Activated T-cell treated with anti-CD3 and anti-CD28 coated beads, Interleukin-2, amount 50 U/mL, for 48 hours (primary cell): ENCODE data around the gene PLXNA2.

Source experiments
- DNase-seq, 2 experiments: peaks; one replicate each; pipeline ENCODE4 v3.0.0-alpha.2; 2020

The PLXNA2 gene

DNA sequence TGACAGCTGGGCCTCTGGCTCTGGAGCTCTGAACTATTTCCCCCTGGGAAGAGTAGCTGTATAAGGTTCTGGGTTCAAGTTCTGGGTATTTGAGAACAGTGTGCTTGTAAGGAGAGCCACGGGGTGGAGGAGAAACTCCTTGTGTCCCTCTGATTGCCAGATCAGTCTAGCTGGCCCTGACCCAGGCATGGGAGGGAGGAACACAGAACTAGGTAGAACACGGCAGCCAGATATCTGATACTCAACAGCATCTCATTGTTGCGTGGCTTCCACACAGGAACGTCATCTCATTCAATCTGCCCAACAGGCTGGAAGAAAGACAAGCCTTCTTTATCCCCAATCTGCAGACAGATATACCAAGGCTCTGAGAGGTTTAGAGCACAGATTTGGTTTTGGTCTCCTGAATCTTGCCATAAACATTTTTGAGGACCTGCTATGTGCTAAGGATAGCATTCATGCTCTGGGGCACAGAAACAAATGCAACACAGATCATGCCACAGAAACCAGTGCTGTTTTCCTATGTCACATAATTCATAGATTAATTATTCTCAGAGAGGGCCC, 83.8 kb downstream of the PLXNA2 start:
- no peak for DNase-seq

DNA sequence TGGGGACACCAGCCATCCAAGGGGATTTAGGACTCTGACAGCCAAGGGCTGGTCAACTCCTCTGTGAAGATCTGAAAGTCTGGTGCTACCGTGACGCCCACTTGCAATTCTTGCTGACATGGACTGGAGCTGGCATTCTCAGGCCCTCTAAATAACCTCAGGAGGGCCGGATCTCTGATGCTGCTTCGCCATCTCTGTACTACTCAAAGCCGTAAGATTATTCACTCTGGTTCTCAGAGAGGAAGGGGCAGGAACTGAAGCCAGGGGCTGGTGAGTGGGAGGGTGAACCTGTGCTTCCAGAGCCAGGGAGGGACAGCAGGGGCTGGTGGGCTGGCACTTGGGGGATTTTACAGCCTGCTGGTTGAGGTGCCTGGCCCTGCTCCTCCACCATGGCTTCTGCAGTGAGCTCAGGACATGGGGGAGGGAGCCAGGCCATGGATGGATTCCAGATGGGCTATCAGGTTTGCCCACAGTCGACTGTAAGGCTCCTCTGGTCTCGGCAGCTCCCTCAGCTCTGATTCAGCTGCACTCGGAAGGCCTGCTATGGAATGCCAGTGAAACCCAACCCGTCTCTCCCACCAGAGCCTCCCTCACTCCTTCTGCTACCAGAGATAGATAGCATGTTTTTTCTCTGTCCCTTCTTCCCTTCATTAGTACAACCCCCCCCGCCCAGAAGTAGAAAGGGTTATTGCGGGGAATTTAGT, 84.5 kb downstream of the PLXNA2 start:
- no peak for DNase-seq

DNA sequence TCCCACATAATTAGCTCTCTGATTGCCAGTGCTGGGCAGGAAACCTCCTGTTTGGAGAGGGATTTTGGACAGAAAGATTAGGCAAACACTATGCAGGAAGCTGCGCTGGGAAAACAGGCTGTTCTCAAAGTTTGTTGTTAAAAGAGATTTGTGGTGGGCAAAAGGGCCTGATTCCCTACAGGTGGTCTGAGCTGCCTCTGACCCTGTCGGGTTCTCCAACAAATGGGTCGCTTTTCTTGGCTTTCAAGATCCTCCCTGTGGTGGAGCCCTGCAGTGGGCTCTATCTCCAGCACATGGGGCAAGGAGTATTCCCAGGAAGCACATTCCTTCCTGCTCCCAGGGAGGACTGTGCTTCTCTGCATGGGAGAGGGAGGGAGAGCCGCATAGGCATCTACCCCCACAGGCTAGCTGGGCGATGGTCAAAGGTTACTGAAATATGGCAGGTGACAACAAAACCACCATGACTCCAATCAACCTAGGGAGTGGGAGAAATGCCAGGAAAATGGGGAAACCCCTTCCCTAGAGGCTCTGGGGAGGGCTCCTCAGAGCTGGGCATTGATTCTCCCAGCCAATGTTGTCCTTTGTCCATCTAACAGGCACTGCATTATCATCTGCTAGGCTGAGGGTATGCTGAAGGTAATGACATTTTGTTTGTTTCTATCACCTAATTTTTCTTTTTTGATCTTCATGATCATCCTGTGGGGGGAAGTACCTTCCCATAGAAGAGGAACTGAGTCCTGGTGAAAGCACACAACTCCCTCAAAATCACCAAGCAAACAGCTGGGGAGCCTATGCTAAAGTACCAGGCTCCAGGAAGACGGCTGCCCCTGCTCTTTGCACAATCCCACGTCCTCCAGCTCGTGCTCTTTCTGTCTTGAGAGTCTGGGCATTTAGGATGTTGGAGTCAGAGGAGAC, 85.3 kb downstream of the PLXNA2 start:
- no peak for DNase-seq

DNA sequence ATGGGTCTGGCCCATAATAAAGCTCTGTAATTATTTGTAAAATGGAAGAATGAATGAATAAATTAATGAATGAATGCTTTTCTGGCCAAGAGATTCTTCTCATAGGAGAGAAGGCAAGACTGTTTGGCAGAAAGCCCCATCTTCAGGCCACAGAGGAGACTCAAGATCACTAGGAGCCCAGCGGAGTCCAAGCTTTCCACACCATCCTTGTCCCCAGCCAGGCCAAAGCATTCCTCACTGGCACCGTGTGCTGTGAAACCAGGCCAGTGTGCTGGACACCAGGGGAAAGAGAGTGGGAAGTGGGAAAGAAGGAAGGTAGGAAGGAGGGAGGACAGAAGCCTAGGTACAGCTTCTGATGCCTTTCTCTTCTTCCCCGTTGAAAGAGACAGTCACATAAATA, 86.4 kb downstream of the PLXNA2 start:
- no peak for DNase-seq

DNA sequence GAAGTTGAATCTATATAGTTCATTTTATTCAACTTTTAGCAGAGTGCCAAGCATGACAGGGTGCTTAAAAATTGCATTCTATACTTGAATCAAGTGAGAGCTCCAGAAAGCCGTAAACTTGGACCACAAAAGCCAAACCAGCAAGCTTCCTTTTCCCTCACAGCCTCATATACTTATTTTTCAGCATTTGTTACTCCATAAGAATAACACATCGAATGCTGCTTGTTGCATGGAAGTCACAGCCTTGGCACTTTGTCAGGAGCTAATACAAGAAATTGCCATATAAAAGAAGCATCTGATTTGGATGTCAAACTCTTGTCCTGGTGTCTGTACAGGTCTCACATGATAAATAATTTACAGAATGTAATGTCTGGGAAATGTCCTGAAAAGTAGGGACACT, 87.4 kb downstream of the PLXNA2 start:
- no peak for DNase-seq

DNA sequence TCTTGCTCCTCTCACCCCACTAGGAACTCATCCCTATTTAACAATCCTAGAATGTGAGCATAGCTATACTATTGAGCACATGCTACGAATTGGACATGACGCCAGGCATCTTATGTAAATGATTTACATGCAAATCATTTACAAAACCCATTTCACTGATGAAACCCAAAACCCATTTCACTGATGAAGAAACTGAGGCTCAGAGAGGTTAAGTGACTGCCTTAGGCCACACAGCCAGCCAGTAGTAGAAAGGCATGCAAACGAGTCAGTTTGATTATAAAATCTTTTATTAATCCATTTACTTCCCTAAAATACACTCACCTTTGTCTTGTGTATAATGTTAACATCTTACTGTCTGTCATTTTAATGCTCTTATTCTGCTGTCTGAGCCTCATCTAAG, 87.9 kb downstream of the PLXNA2 start:
- DNase-seq: no peak

DNA sequence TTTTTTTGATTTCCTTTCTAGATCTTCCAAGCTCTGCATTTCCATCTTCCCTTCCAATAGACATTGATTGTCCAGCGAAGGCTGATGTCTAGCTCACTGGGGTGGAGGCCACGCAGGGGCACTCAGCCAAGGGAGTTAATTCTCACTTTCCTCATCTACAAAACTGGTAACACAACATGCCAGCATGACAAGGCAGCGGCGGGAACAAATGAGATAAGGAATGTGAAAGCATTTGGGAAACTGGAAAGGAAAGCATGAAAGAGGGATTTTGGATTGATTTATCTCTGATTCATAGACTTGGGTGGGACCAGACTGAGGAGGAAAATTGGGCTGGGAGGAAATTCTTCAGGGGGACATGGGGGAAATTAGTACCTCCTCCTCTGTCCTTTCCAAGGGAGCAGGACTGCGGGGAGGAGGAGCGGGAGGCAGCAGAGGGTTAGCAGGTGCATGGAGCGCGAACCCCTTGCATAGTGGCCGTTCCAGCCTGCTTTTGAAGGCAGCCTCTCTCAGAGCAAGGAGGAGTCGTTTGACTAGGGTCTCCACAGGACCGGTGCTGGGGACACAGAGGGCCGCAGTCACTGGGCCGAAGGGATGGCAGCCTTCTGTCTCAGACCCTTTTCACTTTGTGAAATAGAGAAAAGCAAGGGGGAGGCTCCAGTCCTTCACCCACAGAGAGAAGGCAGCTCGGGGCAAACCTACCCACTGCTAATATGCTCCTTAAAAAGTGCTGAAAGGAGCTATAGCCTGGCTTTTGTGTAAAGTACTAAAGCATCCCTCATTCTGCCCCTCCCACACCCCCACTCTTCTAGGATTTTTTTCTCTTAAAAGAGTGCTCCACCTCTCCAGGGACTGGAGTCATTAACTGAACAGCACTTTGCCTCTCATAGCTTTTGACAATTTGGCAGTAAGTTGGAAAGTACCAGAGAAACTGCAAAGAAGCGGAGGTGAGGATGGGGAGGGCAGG, 89.2 kb downstream of the PLXNA2 start:
- DNase-seq: no peak

DNA sequence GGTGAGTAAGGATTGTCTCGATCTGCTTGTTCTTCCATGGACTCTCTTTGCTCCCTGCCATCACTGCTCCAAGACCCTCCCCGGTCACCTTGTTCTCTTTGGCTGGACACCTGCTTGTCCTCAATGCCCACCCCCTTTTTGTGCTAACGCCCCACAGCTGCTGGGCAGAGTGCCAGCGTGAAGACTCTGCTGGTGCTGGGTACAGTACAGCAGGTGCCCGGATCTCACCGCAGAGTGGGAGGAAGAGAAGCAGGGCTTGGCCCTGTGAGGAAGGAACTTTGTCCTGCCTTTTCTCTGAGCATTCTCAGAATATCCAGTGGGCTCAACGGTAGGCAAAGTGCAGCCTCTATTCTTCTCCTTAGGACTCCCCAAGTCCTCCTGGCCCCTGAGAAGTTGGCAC, 90.1 kb downstream of the PLXNA2 start:
- no peak for DNase-seq

DNA sequence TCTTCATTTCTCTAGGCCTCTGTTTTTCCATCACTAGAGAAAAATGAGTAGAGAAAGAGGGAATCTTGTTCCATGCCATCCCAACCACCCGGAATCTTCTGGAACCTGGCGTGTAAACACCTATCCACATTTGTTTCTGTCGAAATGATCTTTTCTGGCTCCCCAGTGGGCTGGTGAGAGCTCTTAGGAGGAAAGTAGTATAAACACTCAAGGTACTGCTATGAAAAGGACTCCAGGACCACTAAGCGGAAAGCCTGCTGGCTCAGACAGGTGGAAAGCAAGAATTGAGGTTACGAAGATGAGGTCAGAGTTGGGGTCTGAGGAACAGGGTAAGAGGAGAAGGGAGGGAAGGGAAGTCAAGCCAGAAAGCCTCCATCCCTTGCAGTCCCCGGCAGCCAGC, 90.8 kb downstream of the PLXNA2 start:
- DNase-seq: no peak

DNA sequence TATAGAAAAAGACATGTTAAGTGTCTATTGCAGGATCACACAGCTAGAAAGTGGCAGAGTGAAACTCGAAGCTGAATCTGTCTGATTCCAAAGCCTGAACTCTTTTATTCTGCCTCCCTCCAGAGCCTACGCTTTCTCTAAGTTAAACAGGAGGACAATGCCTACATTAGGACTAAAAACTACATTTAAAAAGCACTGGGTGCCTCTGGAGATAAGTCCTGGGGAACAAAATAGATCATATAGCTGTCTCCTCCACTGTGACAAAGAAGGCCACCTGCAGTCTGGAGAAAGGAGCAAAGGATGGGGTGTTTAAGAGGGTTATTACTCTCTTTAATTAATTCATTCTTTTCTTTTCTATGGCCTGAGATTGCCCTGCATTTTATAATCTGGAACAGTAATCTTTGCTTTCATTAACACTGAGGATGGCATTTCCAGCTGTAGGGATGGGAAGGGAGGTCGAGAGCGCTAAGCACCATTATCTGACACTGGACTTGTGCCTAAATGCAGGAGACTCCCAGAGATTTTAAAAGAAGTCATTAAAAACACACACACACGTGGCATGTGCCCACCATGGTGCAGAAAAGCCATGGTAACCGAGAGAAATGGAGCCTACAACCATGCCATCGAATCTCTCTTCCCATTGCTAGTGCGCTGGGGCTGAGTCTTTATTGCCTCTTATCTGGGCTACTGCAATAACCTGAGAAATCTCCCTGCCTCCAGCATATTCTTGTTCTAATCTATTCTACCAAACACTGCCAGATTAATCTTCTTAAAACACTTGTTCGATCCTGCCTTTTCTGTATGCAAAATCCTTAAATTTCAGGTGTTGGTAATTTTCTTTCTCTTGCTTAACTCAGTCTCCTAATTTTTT, 92.2 kb downstream of the PLXNA2 start:
- no peak for DNase-seq

DNA sequence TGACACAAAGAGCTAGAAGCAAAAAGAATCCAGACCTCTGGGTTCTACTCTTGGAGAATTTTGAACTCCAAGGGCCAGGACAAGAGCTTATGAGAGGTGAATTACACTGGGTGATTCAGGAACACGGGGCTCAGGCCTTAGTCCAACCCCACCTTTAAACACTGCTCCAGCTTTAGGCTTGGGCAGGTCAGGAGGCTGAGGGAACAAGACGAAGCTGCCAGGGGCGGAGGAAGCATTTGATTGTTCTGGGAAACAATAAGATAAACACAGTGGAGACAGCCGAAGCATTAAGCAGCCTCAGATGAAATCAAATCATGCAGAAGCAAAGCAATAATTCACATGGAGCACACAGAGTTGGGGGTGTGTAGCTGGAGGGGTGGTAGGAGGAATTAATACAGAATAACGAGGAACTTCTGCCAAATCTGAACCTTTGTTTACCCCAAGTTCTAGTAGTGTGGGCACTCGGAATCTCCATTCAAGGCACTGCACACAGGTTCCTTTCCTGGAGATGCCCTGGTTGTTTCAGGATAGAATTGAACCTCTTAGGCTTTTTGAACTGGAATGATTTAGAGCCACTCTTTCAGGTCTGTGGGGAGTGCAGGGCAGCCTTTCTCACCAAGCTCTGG, 93.2 kb downstream of the PLXNA2 start:
- no peak for DNase-seq

DNA sequence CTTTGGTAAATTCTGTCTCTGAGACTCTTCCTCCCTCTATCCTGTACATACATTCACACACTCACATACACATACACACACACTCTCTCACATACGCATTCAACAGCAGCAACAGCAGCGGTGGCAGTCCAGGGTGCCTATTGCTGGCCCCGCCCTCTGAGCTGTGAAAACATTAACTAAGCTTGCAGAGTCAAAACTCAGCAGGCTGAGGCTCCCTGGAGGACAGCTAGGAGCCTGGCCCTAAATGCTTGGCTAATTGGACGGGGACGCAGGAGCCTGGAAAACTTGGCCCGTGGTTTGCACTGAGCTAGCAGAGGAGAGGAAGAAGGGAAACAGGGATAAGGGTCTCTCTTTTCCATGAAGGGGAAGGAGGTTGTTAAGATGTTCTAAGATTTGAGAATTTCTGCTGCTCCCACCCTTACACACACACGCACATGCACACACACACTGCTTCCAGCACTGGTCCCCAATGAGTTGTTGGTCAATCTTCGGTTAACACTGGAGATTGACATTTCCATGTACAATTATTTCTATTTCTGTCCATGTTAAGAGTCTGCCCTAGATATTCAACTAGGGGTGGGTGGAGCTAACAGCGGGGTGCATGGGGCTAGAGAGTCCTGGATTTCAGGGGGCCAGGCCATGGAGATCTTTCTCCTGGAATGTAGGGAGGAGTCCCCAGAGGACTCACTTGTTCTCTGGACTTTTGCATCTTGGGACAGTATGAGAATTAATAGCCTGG, 94.2 kb downstream of the PLXNA2 start:
- no peak for DNase-seq

DNA sequence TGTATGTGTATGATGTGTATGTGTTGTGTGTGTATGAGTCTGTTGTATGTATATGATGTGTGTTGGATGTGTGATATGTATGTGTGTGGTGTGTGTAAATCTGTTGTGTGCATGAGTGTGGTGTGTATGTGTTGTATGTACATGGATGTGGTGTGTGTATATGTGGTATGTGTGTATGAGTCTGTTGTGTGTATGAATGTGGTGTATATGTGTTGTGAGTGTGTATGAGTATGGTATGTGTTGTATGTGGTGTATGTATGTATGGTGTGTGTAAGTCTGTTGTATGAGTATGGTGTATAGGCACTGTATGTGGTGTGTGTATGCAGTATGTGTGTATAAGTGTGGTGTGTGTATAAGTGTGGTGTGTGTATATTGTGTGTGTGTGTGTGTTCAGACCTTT, 95.0 kb downstream of the PLXNA2 start:
- DNase-seq: no peak

DNA sequence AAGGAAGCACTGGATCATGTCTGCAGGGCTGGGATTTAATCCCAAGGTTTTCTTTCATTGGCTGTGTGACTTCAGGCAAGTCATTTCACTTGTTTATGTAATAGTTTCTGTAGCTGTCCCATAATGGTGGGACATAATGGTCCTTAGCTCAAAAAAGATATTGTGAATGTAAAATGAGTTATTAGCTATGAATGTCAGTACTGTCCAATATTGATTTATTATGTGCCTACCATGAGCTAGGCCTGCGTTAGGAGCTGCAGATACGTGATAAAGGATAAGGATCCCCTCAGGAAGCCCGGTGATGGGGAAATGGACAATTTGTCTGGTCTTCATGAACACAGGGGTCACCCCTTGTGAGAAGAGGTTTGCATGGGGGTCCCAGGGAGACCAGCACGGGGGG, 95.8 kb downstream of the PLXNA2 start:
- DNase-seq: no peak

DNA sequence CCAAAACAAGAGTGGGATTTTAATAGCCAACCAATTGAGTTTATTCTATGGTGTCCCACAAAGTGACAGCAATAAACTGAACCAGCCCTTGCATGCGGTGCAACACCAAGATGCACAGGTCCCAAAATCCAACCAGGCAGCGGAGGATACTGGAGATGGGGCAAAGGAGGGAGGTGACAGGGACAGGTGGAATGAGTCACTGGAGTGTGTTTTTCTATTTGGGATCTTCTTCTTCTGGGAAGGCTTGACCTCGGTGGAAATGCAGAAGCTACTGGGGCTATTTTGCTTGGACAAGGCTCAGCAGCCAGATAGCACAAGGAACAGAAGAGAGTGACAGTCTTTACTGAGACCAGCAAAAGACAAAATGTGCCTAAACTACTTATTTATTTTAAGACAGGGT, 97.5 kb downstream of the PLXNA2 start:
- DNase-seq: no peak

DNA sequence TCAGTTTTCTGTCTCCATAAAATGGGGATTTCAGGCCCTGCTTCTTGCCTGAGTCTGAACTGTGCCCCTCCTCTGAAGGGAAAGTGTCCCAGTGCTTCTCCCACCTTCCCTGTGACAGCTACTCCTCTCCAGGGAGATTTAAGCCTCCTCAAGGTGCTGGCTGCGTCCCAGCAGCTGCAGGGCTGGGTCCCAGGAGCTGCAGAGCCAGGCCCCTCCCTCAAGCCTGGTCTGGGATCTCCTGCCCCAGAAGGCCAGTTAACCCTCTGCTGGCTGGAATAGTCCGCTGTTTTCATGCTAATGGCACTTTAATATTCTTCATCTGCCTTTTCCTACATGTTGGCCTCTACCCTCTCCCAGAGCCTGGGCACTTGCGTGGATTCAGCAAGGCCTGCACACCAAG, 99.0 kb downstream of the PLXNA2 start:
- no peak for DNase-seq

DNA sequence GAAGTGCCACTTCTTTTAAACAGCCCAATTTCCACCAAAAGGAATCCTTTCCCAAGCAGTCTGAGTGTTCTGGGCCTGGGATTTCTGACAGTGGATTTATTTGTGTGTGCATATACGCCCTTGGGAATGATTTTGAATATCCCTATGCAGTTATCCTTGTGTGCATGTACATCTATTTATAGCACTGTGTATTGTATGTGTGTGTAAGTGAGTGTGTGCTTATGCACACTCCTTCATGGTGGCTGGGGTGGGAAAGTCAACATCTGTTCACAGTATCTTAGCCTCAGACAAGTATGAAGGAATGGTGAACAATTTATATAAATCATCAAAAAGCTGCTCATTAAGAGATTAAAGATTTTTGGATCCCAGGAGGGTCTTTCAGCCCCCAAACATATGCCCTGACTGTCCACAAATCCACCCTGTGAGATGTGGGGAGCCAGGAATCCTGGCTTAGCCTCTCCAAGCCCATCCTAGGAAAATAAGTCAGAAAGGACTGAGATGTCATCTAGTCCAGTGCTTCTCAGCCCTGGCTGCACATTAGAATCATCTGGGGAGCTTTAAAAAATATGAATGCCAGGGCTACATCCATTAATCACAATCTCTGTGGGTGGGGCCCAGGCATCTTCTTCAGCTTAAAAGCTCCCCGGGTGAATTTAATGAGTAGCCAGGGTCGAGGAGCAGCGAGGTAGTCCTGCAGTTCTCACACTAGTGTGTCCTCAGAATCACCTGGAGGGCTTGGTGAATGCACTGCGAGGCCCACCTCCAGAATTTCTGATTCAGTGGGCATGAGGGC, 101.4 kb downstream of the PLXNA2 start:
- no peak for DNase-seq

DNA sequence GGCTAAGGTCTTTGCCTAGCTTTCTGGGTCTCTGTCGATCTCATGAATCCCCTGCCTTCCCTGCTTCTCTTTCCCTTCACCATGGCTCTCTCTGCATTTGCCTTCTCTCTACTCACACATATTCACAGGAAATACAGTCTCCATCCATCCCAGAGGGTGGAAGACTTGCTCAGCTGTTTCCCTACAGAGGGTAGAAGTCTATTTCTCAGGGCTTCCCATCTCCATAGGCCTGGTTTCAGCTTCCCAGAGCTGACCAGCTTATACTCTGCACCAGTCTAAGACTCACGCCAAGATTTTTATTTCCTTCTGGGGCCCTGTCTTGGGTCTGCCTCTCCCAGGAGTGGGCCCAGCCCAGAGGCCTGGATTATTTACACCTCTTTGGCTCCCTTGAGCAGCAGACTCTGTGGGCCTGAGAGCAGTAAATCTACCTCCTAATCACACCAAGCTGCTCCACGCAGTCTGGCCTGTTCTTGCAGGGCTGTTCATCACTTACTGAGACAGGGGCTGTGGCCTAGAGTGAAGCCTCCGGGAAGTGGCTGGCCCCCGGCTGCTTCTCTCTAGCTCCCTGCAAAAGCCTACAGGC, 102.5 kb downstream of the PLXNA2 start:
- DNase-seq: no peak

DNA sequence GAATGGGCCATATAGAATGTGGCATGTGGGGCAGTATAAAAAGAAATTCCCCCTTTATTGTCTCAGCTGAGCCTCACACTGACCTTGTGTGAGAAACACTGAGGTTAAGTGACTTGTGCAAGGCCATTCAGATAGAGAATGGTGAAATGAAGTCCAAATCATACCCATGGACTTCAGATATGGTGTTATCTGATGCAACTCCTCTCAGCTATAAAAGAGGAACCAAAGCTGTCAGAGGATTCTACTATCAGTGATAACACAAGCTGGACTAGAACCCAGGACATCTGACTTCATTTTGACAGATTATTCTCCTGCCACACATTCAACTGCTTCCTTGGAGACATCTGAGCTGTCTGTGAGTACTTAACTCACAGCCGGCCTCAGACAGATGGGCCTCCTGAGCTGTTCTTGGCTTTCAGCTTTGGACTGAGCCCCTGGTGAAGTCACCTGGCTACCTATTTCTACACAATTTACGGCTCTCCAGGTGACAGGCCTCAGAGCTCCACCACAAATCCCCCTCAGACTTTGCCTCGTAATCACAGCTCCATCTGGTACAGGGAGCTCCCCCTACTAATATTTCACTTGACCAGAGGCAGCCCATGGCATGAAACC, 104.6 kb downstream of the PLXNA2 start:
- DNase-seq: no peak
